Natural killer cell (primary cell): Measurements from ENCODE around the gene SERPIND1. TPM values are rescaled to one million over a fixed set of nuclear protein-coding genes. Genes with fewer than 3 reads are reported as not detected.

ENCODE experiments used
- ATAC-seq, 3 donors: fragments of 150-1000 bp in 2 of 3; fragments of 200-7000 bp in 1 of 3; cut with Tn5 transposase; 1 replicate in 1 of 3; 2 replicates in 2 of 3; pipeline ENCODE4 v1.10.0; 2021; ENCODE audit warnings: mild to moderate bottlenecking in 2 of 3, moderate library complexity in 2 of 3
- DNase-seq, 2 donors: peaks; one replicate each; pipeline versions ENCODE4 v3.0.0 to v3.0.0-alpha.2; 2013 to 2021; ENCODE audit warnings: mixed read lengths in 1 of 2
- H3K27ac ChIP-seq: one replicate; pipeline ENCODE4 v1.5.1; 2013; ENCODE audit warnings: mild to moderate bottlenecking, low read length
- H3K27me3 ChIP-seq: one replicate; pipeline ENCODE4 v1.6.1; 2013; ENCODE audit warnings: low read length; ENCODE audit not compliant: control insufficient read depth, insufficient read depth
- H3K36me3 ChIP-seq: one replicate; pipeline ENCODE4 v1.6.1; 2013; ENCODE audit warnings: low read length; ENCODE audit not compliant: control insufficient read depth, insufficient read depth
- H3K4me1 ChIP-seq: one replicate; pipeline ENCODE4 v1.6.1; 2013; ENCODE audit warnings: low read length; ENCODE audit not compliant: control insufficient read depth, insufficient read depth
- H3K4me3 ChIP-seq: one replicate; pipeline ENCODE4 v1.5.1; 2013; ENCODE audit warnings: low read length
- H3K9me3 ChIP-seq: one replicate; pipeline ENCODE4 v1.6.1; 2013; ENCODE audit warnings: low read length; ENCODE audit not compliant: control insufficient read depth, insufficient read depth
- H3K27ac Mint-ChIP-seq, 2 donors: one replicate each; pipeline ENCODE4 v1.8.0; 2022; ENCODE audit warnings: mild to moderate bottlenecking in 2 of 2, mixed read lengths in 2 of 2, moderate library complexity in 1 of 2
- H3K27me3 Mint-ChIP-seq, 2 donors: one replicate each; pipeline ENCODE4 v1.8.0; 2022; ENCODE audit warnings: low read depth in 2 of 2, mixed read lengths in 2 of 2
- H3K36me3 Mint-ChIP-seq: one replicate; pipeline ENCODE4 v1.8.0; 2022; ENCODE audit warnings: mixed read lengths
- H3K4me1 Mint-ChIP-seq, 2 donors: one replicate each; pipeline ENCODE4 v1.8.0; 2022; ENCODE audit warnings: mixed read lengths in 2 of 2
- H3K4me3 Mint-ChIP-seq: one replicate; pipeline ENCODE4 v1.8.0; 2022; ENCODE audit warnings: mild to moderate bottlenecking, moderate library complexity, mixed read lengths
- H3K9me3 Mint-ChIP-seq, 2 donors: one replicate each; pipeline ENCODE4 v1.8.0; 2022; ENCODE audit warnings: mixed read lengths in 2 of 2
- whole genome bisulfite sequencing: methylation state at CpG from one replicate; pipeline ENCODE4 v1.1.7; 2013; ENCODE audit warnings: missing lambda C conversion rate; ENCODE audit not compliant: insufficient coverage; 5-methylcytosine and 5-hydroxymethylcytosine counted together
- intact Hi-C: fragments of 100-400 bp; cut with micrococcal nuclease; formaldehyde crosslinking; loops from one replicate; pipeline ENCODE4 v1.14.2; 2022
- total RNA-seq, 4 donors: library from RNA; stranded (reverse); fragments of 120-200 nt in 1 of 4; gene quantifications; one replicate each; pipeline versions ENCODE4 v1.2.3 to v1.2.4, GENCODE V29; 2013 to 2022
- TF ChIP-seq, protein P1 (sequence below): fragments of 200-600 bp; IDR thresholded peaks from one replicate; pipeline ENCODE4 v1.8.0; 2022; ENCODE audit warnings: antibody characterized with exemption

Gene SERPIND1
- total RNA-seq, 3 donors from 2014 or later (not counting 1 experiment from before 2014, with no cell fraction given) = 0.43 TPM; not detected in 2

DNA sequence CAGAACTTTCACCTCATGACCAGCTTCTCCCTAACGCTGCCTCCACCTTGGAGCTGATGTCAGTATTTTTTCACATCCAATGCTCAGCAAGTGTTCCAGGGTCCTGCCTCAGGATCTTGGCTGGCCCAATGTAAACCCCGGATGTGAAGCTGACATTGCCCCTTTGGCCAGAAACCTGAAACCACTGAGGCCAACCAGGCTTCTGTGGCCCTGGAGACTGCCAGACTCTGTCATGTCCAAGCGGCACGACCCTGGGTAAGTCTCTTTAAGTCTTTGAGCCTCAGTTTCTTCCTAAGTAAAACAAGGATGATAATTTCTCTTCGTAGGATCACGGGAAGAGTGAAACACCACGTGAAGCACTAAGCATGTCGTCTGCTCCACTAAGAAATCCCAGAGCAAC, 22.8 kb downstream of the SERPIND1 start:
- Mint-ChIP-seq H3K27me3 (no peaks in the 10 kb centered on the region), H3K36me3 (peaks cover 23% of the 10 kb centered on the region), H3K9me3 (no peaks in the 10 kb centered on the region), H3K4me3 (no peak overlapping the region), H3K27ac (peak overlapping the region in 1 of 2 donors; percentile 61), H3K4me1 (peaks cover 0 to 4% of the 10 kb centered on the region in 2 donors)
- DNase-seq = no peak
- H3K36me3 ChIP-seq = peaks cover 82% of the 10 kb centered on the region
- TF ChIP-seq, protein P1, sequence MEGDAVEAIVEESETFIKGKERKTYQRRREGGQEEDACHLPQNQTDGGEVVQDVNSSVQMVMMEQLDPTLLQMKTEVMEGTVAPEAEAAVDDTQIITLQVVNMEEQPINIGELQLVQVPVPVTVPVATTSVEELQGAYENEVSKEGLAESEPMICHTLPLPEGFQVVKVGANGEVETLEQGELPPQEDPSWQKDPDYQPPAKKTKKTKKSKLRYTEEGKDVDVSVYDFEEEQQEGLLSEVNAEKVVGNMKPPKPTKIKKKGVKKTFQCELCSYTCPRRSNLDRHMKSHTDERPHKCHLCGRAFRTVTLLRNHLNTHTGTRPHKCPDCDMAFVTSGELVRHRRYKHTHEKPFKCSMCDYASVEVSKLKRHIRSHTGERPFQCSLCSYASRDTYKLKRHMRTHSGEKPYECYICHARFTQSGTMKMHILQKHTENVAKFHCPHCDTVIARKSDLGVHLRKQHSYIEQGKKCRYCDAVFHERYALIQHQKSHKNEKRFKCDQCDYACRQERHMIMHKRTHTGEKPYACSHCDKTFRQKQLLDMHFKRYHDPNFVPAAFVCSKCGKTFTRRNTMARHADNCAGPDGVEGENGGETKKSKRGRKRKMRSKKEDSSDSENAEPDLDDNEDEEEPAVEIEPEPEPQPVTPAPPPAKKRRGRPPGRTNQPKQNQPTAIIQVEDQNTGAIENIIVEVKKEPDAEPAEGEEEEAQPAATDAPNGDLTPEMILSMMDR = no peak
- no peak for ATAC-seq
- H3K27me3 ChIP-seq = no peaks in the 10 kb centered on the region
- intact Hi-C loops = no loop called here
- H3K27ac ChIP-seq = no peak overlapping the region
- WGBS = 98% methylated on average over 8 of the region's 8 CpGs
- H3K4me3 ChIP-seq = no peak overlapping the region
- H3K9me3 ChIP-seq = no peaks in the 10 kb centered on the region
- no peaks in the 10 kb centered on the region for H3K4me1 ChIP-seq

DNA sequence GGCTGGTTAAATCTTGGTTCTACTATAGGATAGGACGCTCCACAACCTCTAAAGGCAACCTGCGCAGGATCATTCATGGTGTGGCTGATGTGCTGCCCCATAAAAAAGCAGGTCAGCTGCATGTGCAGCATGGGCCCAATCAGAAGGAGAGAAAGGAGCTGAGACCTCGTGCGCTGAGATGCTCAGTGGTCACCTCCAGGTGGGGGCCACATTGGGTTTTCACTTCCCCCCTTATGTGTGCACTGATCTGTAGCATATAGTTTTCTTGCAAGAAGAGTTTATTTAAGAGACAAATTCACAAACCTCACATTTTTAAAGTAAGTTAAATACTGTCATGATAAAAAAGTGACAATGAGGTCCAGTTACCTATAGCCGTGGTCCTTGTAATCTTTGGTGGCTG, 24.3 kb downstream of the SERPIND1 start:
- Mint-ChIP-seq H3K27ac (no peak overlapping the region), H3K4me1 (no peaks in the 10 kb centered on the region), H3K27me3 (no peaks in the 10 kb centered on the region), H3K9me3 (no peaks in the 10 kb centered on the region), H3K36me3 (peaks cover 36% of the 10 kb centered on the region), H3K4me3 (no peak overlapping the region)
- no peaks in the 10 kb centered on the region for H3K9me3 ChIP-seq
- WGBS = 94% methylated on average over 5 of the region's 5 CpGs
- intact Hi-C loops = no loop called here
- H3K36me3 ChIP-seq = peaks cover 82% of the 10 kb centered on the region
- H3K27ac ChIP-seq = no peak overlapping the region
- no peaks in the 10 kb centered on the region for H3K4me1 ChIP-seq
- no peaks in the 10 kb centered on the region for H3K27me3 ChIP-seq
- DNase-seq = no peak
- no peak overlapping the region for H3K4me3 ChIP-seq
- no peak for ATAC-seq
- TF ChIP-seq, protein P1 = no peak

DNA sequence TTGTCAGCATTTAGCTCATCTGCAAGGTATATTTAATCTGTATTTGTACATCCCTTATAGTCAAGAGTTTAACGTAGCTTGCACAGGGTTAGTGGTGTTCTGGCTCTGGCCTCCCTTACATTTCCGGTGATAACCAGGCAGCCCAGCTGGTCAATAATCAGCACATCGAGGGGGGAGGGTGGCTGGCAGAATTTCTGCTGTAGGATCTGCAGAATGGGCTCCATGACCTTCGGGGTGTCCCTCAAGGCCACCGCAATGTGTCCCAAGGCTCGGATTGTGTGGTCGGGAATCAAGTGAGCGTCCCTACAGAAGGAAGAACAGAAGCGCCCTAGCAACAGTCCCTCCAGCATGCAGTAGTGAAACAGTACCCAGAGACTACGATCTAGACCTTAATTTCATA, 25.1 kb downstream of the SERPIND1 start:
- Histone ChIP-seq H3K27me3 (no peaks in the 10 kb centered on the region), H3K4me1 (no peaks in the 10 kb centered on the region), H3K4me3 (no peak overlapping the region), H3K36me3 (peaks cover 89% of the 10 kb centered on the region), H3K9me3 (no peaks in the 10 kb centered on the region), H3K27ac (no peak overlapping the region)
- ATAC-seq = no peak
- H3K9me3 Mint-ChIP-seq = no peaks in the 10 kb centered on the region
- WGBS = 98% methylated on average over 10 of the region's 10 CpGs
- no peaks in the 10 kb centered on the region for H3K27me3 Mint-ChIP-seq
- no peaks in the 10 kb centered on the region for H3K4me1 Mint-ChIP-seq
- intact Hi-C loops = no loop called here
- peaks cover 36% of the 10 kb centered on the region for H3K36me3 Mint-ChIP-seq
- H3K27ac Mint-ChIP-seq = no peak overlapping the region
- H3K4me3 Mint-ChIP-seq = no peak overlapping the region
- TF ChIP-seq, protein P1 = no peak
- DNase-seq = no peak

DNA sequence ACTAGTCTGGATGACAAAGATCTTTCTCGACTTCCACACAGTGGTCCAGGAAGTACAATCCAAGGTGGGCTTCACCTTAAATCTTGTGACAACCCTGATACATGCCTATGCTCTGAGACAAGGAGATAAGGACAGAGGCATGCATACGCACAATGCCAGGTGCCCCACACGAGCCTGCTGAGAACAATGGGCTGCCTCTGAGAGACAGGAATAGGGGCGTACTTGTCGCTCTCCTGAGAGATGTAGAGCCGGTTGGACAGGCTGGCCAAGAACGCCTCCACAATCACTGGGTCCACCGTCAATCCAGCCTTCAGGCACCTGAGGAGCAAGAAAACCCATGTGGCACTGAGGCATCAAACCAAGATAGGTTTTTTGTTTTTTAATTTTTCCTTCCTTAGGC, 25.5 kb downstream of the SERPIND1 start:
- Histone ChIP-seq H3K27ac (no peak overlapping the region), H3K9me3 (no peaks in the 10 kb centered on the region), H3K4me3 (no peak overlapping the region), H3K36me3 (peaks cover 89% of the 10 kb centered on the region), H3K4me1 (no peaks in the 10 kb centered on the region), H3K27me3 (no peaks in the 10 kb centered on the region)
- TF ChIP-seq, protein P1 = no peak
- DNase-seq (no peak), ATAC-seq (no peak)
- Mint-ChIP-seq H3K27ac (no peak overlapping the region), H3K4me1 (no peaks in the 10 kb centered on the region), H3K4me3 (no peak overlapping the region), H3K27me3 (no peaks in the 10 kb centered on the region), H3K36me3 (peaks cover 36% of the 10 kb centered on the region), H3K9me3 (no peaks in the 10 kb centered on the region)
- intact Hi-C loops = no loop called here
- WGBS = 99% methylated on average over 8 of the region's 8 CpGs
